ENCODE results near the gene PCNX2. TPM values are rescaled to one million over a fixed set of nuclear protein-coding genes. Genes with fewer than 3 reads are reported as not detected.

PCNX2 gene
- total RNA-seq, 2 donors from 2014 or later: 23.9 to 39.1 TPM

- Mint-ChIP-seq H3K36me3 (ENCODE audit: low read depth) (peaks cover 20% of the 10 kb centered on the region), H3K4me1 (peaks cover 35% of the 10 kb centered on the region), H3K27ac (no peak overlapping the region), H3K27me3 (ENCODE audit: insufficient read depth) (peaks cover 69% of the 10 kb centered on the region), H3K4me3 (no peak overlapping the region), H3K9me3 (no peaks in the 10 kb centered on the region)
- Histone ChIP-seq H3K27ac (ENCODE audit: low read depth, low read length) (no peak overlapping the region), H3K4me3 (ENCODE audit: low read length) (no peak overlapping the region), H3K36me3 (ENCODE audit: control insufficient read depth, insufficient read depth, low read length) (no peaks in the 10 kb centered on the region), H3K9ac (ENCODE audit: extremely low read depth, low read length, poor library complexity, severe bottlenecking) (no peak overlapping the region), H3K27me3 (ENCODE audit: control insufficient read depth, insufficient read depth, low read length, poor library complexity, severe bottlenecking) (peaks cover 78% of the 10 kb centered on the region), H3K4me1 (ENCODE audit: control insufficient read depth, insufficient read depth, low read length) (peaks cover 3% of the 10 kb centered on the region), H3K9me3 (ENCODE audit: control insufficient read depth, low read length) (no peaks in the 10 kb centered on the region)
- no peak for DNase-seq
- 52 to 57% methylated on average over 2 of the region's 2 CpGs for WGBS, 2 experiments (ENCODE audit: insufficient coverage in 1 of 2, insufficient read length in 1 of 2)
- no peak for TF ChIP-seq CTCF (conservative IDR thresholded peaks at IDR 0.05)
Observed at GRCh38 chr1:233241759-233242158, 53.8 kb downstream of the PCNX2 start.

- H3K27ac Mint-ChIP-seq: peak overlapping the region; percentile 48
- no peak overlapping the region for H3K9ac ChIP-seq (ENCODE audit: extremely low read depth, low read length, poor library complexity, severe bottlenecking)
Observed at GRCh38 chr1:233240829-233241682, 54.5 kb downstream of the PCNX2 start.

GRCh38 chr1:233240371-233240770, 55.2 kb downstream of the PCNX2 start:
- no peak for TF ChIP-seq CTCF (conservative IDR thresholded peaks at IDR 0.05)
- Histone ChIP-seq H3K4me3 (ENCODE audit: low read length) (no peak overlapping the region), H3K27ac (ENCODE audit: low read depth, low read length) (no peak overlapping the region), H3K9me3 (ENCODE audit: control insufficient read depth, low read length) (no peaks in the 10 kb centered on the region), H3K36me3 (ENCODE audit: control insufficient read depth, insufficient read depth, low read length) (no peaks in the 10 kb centered on the region), H3K9ac (ENCODE audit: extremely low read depth, low read length, poor library complexity, severe bottlenecking) (no peak overlapping the region), H3K4me1 (ENCODE audit: control insufficient read depth, insufficient read depth, low read length) (peaks cover 3% of the 10 kb centered on the region), H3K27me3 (ENCODE audit: control insufficient read depth, insufficient read depth, low read length, poor library complexity, severe bottlenecking) (peaks cover 68% of the 10 kb centered on the region)
- Mint-ChIP-seq H3K36me3 (ENCODE audit: low read depth) (peaks cover 19% of the 10 kb centered on the region), H3K27ac (no peak overlapping the region), H3K27me3 (ENCODE audit: insufficient read depth) (peaks cover 58% of the 10 kb centered on the region), H3K9me3 (no peaks in the 10 kb centered on the region), H3K4me1 (peaks cover 39% of the 10 kb centered on the region), H3K4me3 (no peak overlapping the region)
- WGBS, 2 experiments (ENCODE audit: insufficient coverage in 1 of 2, insufficient read length in 1 of 2): 96 to 97% methylated on average over 5 of the region's 5 CpGs
- no peak for DNase-seq

More at GRCh38 chr1:233240829-233241682, 54.5 kb downstream of the PCNX2 start:
- 66 to 82% methylated on average over 5 to 8 of the region's 8 CpGs for WGBS, 2 experiments (ENCODE audit: insufficient coverage in 1 of 2, insufficient read length in 1 of 2)
- peak; percentile 97 for TF ChIP-seq CTCF (conservative IDR thresholded peaks at IDR 0.05)
- DNase-seq: peak; percentile 80
- Mint-ChIP-seq H3K4me3 (no peak overlapping the region), H3K4me1 (peaks cover 37% of the 10 kb centered on the region), H3K9me3 (no peaks in the 10 kb centered on the region), H3K36me3 (ENCODE audit: low read depth) (peaks cover 19% of the 10 kb centered on the region), H3K27me3 (ENCODE audit: insufficient read depth) (peaks cover 64% of the 10 kb centered on the region)
- Histone ChIP-seq H3K27me3 (ENCODE audit: control insufficient read depth, insufficient read depth, low read length, poor library complexity, severe bottlenecking) (peaks cover 71% of the 10 kb centered on the region), H3K4me1 (ENCODE audit: control insufficient read depth, insufficient read depth, low read length) (peaks cover 3% of the 10 kb centered on the region), H3K36me3 (ENCODE audit: control insufficient read depth, insufficient read depth, low read length) (no peaks in the 10 kb centered on the region), H3K4me3 (ENCODE audit: low read length) (no peak overlapping the region), H3K9me3 (ENCODE audit: control insufficient read depth, low read length) (no peaks in the 10 kb centered on the region), H3K27ac (ENCODE audit: low read depth, low read length) (no peak overlapping the region)

All from endodermal cell (in vitro differentiated cells).